Retina (tissue), 1 donor: Measurements from ENCODE around the gene DPP4.
A peak's percentile ranks its signal among the peaks of the same experiment; 100 is the strongest.

ENCODE experiments used
- DNase-seq: peaks from one replicate; pipeline ENCODE4 v3.0.0-alpha.2; 2016

Gene DPP4

GRCh38 chr2:162085090-162085891 is 11.3 kb upstream of the DPP4 start:
- DNase-seq, result no peak

- DNase-seq, result no peak
Measured at GRCh38 chr2:162084536-162084935, 10.5 kb upstream of the DPP4 start.

GRCh38 chr2:162082681-162083080 is 8.7 kb upstream of the DPP4 start:
- no peak for DNase-seq

- DNase-seq, result no peak
Measured at GRCh38 chr2:162082036-162082435, 8.0 kb upstream of the DPP4 start.

GRCh38 chr2:162079514-162079913 is 5.5 kb upstream of the DPP4 start:
- DNase-seq, result no peak

DNA sequence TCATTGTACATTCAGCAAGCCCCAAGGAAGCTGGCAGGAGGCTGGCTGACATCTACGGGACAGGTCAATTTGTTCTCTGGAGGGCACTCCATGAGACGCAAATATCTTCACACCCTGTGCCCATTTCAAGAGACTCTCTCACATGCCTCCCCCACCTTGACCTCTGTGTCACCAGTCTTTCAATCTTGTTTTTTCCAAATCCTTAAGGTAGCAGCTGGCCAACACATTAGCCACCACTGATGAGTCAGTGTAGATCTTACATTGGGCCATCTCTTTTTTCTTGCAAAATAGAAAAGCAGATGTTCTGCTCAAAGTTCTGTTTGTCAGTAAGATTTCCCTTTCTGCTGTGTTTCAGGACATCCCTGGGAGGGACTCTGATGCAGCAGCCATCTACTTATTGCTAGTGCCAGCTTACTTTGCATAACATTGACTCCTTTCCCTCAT is 1.7 kb upstream of the DPP4 start:
- DNase-seq, result no peak

- no peak for DNase-seq
Measured at GRCh38 chr2:162074928-162075688, 1.1 kb upstream of the DPP4 start.

GRCh38 chr2:162074632-162074895 is 549 bp upstream of the DPP4 start:
- no peak for DNase-seq

DNA sequence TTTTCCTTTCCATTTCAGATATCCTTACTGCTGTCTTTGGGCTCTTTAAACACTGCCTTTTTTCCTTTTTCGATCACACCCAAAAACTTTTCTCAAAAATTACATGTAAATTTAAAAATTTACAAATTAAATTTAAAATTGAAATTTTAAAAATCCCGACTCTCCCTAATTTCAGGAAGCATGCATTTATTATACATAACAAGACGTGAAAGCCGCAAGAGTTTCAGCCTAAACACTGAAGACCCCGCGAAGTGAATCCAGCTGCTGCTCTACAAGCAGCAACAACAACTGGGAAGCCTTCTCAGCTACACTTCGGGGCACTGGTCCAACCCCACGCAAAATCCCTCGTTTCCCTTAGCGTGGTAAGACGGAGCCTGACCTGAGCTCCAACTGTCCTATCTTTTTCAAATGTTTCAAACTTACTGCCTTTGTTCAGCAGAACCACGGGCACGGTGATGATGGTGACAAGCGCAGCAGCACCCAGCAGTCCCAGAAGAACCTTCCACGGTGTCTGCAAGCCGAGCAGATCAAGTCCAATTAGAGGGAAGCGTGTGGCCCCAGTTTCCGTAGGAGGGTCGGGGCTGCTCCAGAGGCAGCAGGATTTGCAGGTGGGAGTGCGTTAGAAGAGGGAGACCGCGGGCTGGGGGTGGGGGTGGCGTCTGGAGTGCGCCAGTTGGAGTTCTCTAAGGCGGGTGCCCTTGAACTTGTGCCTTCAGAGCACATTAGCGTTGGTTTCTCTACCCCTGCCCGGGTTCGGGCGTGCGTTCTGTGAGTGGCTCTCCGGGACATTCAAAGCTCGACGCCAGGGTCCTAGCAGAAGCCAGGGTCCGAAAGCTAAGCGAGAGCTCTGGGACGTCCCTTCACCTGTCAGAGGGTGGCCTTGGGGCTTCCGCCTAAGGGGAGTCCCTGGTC is 783 bp downstream of the DPP4 start:
- DNase-seq, result peak; percentile 64

DNA sequence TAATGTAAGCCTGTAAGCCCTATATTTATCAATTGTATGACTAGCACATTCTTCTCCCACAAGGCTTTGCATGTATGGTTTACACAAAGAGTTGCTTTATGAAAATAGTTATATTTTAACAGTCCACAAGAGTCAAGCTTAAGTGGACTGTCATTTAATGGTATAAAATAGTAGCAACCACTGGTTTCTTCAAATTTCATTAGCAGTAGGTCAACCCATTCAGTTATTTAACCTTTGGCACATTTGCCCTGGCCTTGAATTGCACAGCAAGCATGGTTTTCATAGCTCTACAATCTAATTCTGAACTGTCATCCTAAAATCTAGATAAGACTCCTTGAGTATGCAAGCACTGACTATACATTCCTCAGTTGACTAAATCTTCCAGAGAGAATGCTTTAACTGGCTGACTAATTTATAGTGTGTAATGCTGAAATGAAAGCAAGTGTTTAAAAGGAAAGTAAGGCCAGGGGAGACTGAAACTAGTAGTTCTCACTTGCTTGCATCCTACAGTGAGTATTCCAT is 1.8 kb downstream of the DPP4 start:
- DNase-seq, result no peak

- no peak for DNase-seq
Measured at GRCh38 chr2:162071001-162071400, 3.0 kb downstream of the DPP4 start.

- DNase-seq, result no peak
Measured at GRCh38 chr2:162070228-162070936, 3.6 kb downstream of the DPP4 start.

DNA sequence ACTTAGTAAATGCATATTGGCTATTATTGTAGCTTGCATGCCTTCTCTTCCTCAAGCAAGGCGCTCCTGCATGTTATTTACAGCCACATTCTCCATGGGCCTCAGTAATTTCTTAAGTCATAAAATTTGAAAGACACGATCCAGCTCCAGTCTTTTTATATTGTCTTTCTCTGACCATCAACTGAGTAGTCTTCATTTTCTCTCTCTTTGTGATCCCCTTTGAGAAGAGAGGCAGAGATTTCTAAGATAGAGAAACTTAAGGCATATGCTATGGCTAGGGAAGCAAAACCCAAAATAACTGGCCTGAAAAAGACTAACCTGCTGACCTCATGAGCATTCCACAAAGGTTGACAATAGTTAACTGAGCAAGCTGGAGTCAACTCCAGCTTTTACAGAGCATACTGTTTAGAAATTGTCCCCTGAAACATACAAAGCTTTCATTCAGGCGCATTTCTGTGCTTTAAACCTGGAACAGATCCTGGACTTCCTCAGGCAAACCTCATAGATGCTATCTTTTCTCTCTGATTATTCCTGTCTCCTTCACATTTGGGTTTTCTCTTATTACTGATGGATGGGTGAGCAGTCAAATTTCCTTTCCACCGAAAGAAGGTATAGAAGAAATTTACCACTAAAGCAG is 4.6 kb downstream of the DPP4 start:
- DNase-seq, result no peak

- no peak for DNase-seq
Measured at GRCh38 chr2:162067596-162067995, 6.4 kb downstream of the DPP4 start.

DNA sequence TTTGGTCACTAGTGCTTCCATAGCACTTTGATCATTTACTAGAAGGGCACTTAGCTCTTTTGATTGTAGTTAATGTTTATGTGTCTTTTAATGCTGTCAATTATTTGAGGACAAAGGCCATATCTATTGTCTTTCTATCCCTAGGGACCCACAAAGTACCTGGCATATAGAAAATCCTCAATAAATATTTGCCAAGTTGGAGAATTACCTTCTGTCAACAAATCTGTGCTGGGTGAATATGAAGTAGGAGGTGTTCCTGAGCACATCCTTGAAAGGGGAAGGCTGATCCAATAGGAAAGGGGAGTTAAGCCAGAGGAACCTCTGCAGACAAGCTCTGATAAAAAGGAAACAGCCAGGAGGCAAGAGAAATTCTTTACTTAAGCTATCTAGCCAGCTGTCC is 8.2 kb downstream of the DPP4 start:
- DNase-seq, result no peak

- no peak for DNase-seq
Measured at GRCh38 chr2:162063899-162064298, 10.1 kb downstream of the DPP4 start.

GRCh38 chr2:162063281-162063680 is 10.7 kb downstream of the DPP4 start:
- no peak for DNase-seq

- no peak for DNase-seq
Measured at GRCh38 chr2:162062559-162062958, 11.5 kb downstream of the DPP4 start.

DNA sequence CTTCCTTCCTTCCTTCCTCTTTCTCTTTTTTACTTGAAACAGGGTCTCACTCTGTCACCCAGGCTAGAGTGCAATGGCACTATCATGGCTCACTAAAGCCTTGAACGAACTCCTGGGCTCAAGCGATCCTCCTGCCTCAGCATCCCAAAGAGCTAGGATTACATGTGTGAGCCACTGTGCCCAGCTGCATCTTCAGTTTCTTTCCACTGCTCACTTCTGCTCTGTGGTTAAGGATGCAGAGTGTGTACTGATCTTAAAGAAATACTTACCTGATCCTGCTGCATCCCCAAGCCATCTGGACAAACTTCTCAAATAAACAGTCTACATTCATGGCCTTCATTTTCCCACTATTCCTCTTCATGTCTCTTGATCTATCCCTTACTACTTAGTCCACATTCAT is 13.0 kb downstream of the DPP4 start:
- no peak for DNase-seq

DNA sequence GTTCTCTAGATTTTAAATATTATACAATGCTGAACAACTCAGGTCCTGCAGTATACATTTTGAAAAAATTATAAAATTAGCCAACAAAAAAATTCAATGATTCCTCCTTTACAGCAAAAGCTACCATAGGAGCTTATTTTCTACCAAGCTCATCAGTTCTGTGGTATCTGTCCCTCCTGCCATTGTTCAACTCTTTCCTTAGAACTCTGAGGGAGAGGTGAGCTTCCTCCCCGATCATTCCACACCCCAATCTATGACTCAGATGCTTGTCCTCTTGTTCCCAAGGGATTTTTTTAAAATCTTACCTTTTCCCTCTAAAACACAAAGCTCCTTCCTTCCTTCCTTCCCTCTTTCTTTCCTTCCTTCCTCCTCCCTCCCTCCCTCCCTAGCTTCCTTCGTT is 13.5 kb downstream of the DPP4 start:
- DNase-seq, result no peak

DNA sequence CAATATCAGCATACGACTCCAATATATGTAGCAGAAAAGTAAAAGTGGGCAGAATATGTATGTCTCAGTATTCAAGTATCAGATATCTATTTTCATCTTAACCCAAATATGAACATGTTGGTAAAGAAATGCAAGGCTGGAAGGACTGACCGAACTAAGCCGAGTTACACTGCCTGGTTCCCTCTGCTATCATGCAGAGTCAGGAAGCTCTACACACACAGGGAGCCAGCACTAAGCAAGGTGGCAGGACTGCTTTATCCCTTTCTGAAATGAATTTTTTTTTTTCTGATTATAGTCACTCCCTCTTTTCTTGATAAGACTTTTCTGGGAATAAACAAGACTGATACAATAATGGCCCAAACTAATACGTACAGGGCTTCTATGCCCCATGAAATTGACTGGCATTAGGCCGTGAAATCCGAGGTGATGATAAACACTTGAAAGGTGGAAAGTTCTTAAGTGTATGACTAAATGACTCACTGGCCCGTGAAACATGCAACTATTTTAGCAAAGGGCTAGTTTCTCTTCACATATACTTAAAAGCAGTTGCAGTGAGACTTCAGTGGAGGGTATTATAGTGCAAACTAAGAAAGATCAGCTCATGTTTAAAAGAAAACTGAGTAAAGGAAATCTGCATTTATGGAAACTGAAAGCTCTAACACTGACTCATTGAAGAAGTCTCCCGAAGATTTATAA is 14.9 kb downstream of the DPP4 start:
- no peak for DNase-seq
